ENCODE results near the gene MBP.

- TF ChIP-seq CTCF (IDR thresholded peaks at IDR 0.05; ENCODE audit: insufficient read depth, low read length): no peak
- TF ChIP-seq GABPA (IDR thresholded peaks at IDR 0.05; ENCODE audit: low read depth): no peak
- TF ChIP-seq POLR2AphosphoS5 (IDR thresholded peaks at IDR 0.05; ENCODE audit: low read depth): no peak
Observed at GRCh38 chr18:77173275-77174030, 40.9 kb upstream of the MBP start.

Data from HL-60 (cell line).